IMR-90 (cell line): ENCODE results near the gene CCDC50. TPM values are rescaled to one million over a fixed set of nuclear protein-coding genes. Genes with fewer than 3 reads are reported as not detected.

Source experiments
- ATAC-seq: fragments of 200-7000 bp; cut with Tn5 transposase; 2 replicates; pipeline ENCODE4 v1.9.1; 2020; ENCODE audit warnings: low read depth, mild to moderate bottlenecking, moderate library complexity
- BruUV-seq: library from RNA; stranded (reverse); fragments of 400-500 nt; replicated peaks from 2 replicates; lab custom pipeline; 2021; lab: Mats Ljungman, UMichigan
- CTCF ChIA-PET: fragments of 300-600 bp; formaldehyde crosslinking; extraction: SDS; loops from one replicate; lab custom pipeline; 2021; ENCODE audit warnings: antibody characterized with exemption; lab: Yijun Ruan, JAX
- POLR2A ChIA-PET: fragments of 300-600 bp; sonication (Branson Sonifier 250); formaldehyde crosslinking; loops from one replicate; lab custom pipeline; 2022; ENCODE audit warnings: antibody characterized with exemption; ENCODE audit not compliant: unreplicated experiment; lab: Charles Lee
- DNase-seq: peaks from one replicate; pipeline ENCODE4 v3.0.0; 2013
- H2AFZ ChIP-seq: replicated peaks from 2 replicates; pipeline ENCODE3; 2013; ENCODE audit warnings: low read length, mild to moderate bottlenecking; ENCODE audit not compliant: poor library complexity
- H2AK5ac ChIP-seq: 2 replicates; pipeline ENCODE4 v1.6.1; 2013; ENCODE audit warnings: low read depth, low read length, inconsistent platforms
- H2AK9ac ChIP-seq: replicated peaks from 2 replicates; pipeline ENCODE3; 2013; ENCODE audit warnings: mild to moderate bottlenecking, low read depth, low read length, moderate library complexity; ENCODE audit not compliant: poor library complexity
- H2BK120ac ChIP-seq: 2 replicates; pipeline ENCODE4 v1.6.1; 2013; ENCODE audit warnings: low read depth, low read length, inconsistent platforms
- H2BK15ac ChIP-seq: 3 replicates; pipeline ENCODE4 v1.6.1; 2013; ENCODE audit warnings: low read depth, low read length, inconsistent platforms
- H2BK20ac ChIP-seq: 2 replicates; pipeline ENCODE4 v1.6.1; 2013; ENCODE audit warnings: low read depth, mild to moderate bottlenecking, inconsistent platforms, low read length, moderate library complexity
- H2BK5ac ChIP-seq: 2 replicates; pipeline ENCODE4 v1.6.1; 2013; ENCODE audit warnings: mild to moderate bottlenecking, low read depth, low read length, inconsistent platforms; ENCODE audit not compliant: poor library complexity, severe bottlenecking
- H3K14ac ChIP-seq: replicated peaks from 2 replicates; pipeline ENCODE4 v1.6.1; 2013; ENCODE audit warnings: low read depth, low read length, inconsistent platforms
- H3K18ac ChIP-seq: 2 replicates; pipeline ENCODE4 v1.6.1; 2013; ENCODE audit warnings: low read depth, low read length, control low read depth
- H3K23ac ChIP-seq: 2 replicates; pipeline ENCODE4 v1.6.1; 2013; ENCODE audit warnings: low read depth, low read length, inconsistent platforms
- H3K27ac ChIP-seq: 2 replicates; pipeline ENCODE4 v1.5.1; 2013; ENCODE audit warnings: mild to moderate bottlenecking, control low read depth, low read length; ENCODE audit not compliant: insufficient read depth
- H3K27me3 ChIP-seq: 2 replicates; pipeline ENCODE4 v1.6.1; 2013; ENCODE audit warnings: low read length; ENCODE audit not compliant: control insufficient read depth, insufficient read depth
- H3K36me3 ChIP-seq: 2 replicates; pipeline ENCODE4 v1.6.1; 2013; ENCODE audit warnings: low read length, mixed read lengths; ENCODE audit not compliant: control insufficient read depth, insufficient read depth
- H3K4ac ChIP-seq: 2 replicates; pipeline ENCODE4 v1.6.1; 2013; ENCODE audit warnings: low read depth, low read length, inconsistent platforms
- H3K4me1 ChIP-seq: 2 replicates; pipeline ENCODE4 v1.6.1; 2013; ENCODE audit warnings: low read length, mixed read lengths; ENCODE audit not compliant: control insufficient read depth, insufficient read depth
- H3K4me2 ChIP-seq: 2 replicates; pipeline ENCODE4 v1.6.1; 2013; ENCODE audit warnings: low read depth, mild to moderate bottlenecking, control low read depth, low read length, moderate library complexity
- H3K4me3 ChIP-seq: 2 replicates; pipeline ENCODE4 v1.5.1; 2013; ENCODE audit warnings: low read depth, mild to moderate bottlenecking, control low read depth, low read length, moderate library complexity; ENCODE audit not compliant: insufficient read depth
- H3K56ac ChIP-seq: 2 replicates; pipeline ENCODE4 v1.6.1; 2013; ENCODE audit warnings: low read length, inconsistent platforms; ENCODE audit not compliant: insufficient read depth; ENCODE audit errors: extremely low read depth
- H3K79me1 ChIP-seq, 2 experiments: 2 replicates each; pipeline ENCODE4 v1.6.1; 2013; ENCODE audit warnings: low read length in 2 of 2, inconsistent platforms in 1 of 2, low read depth in 1 of 2
- H3K9ac ChIP-seq: 2 replicates; pipeline ENCODE4 v1.6.1; 2013; ENCODE audit warnings: low read depth, low read length, control low read depth
- H3K9me1 ChIP-seq: 2 replicates; pipeline ENCODE4 v1.6.1; 2013; ENCODE audit warnings: low read length, inconsistent platforms; ENCODE audit not compliant: insufficient read depth
- H3K9me3 ChIP-seq: 2 replicates; pipeline ENCODE4 v1.6.1; 2013; ENCODE audit warnings: low read length; ENCODE audit not compliant: control insufficient read depth, insufficient read depth
- H4K20me1 ChIP-seq: 2 replicates; pipeline ENCODE4 v1.6.1; 2013; ENCODE audit warnings: low read length, inconsistent platforms; ENCODE audit not compliant: insufficient read depth
- H4K5ac ChIP-seq: 2 replicates; pipeline ENCODE4 v1.6.1; 2013; ENCODE audit warnings: mild to moderate bottlenecking, low read depth, low read length, control low read depth
- H4K8ac ChIP-seq, 2 experiments: 2 replicates each; pipeline ENCODE4 v1.6.1; 2013; ENCODE audit warnings: low read depth in 2 of 2, low read length in 2 of 2, control low read depth in 1 of 2, inconsistent platforms in 1 of 2
- H4K91ac ChIP-seq: 2 replicates; pipeline ENCODE4 v1.6.1; 2013; ENCODE audit warnings: low read depth, low read length, inconsistent platforms; ENCODE audit not compliant: insufficient read depth
- CEBPB ChIP-seq: IDR thresholded peaks from 2 replicates; pipeline ENCODE4 v1.6.1; 2012; ENCODE audit warnings: low read depth, low read length, improper control_type of control experiment
- CHD1 ChIP-seq: IDR thresholded peaks from 2 replicates; pipeline ENCODE4 v1.6.1; 2012; ENCODE audit warnings: low read depth, low read length, improper control_type of control experiment
- CTCF ChIP-seq: conservative IDR thresholded peaks from 2 replicates; pipeline ENCODE4 v1.5.1; 2012; ENCODE audit warnings: mild to moderate bottlenecking, low read depth, low read length, improper control_type of control experiment
- ELK1 ChIP-seq: fragments of 150-350 bp; IDR thresholded peaks from 2 replicates; pipeline ENCODE4 v1.6.1; 2016; ENCODE audit warnings: low read depth, mild to moderate bottlenecking, low read length, moderate library complexity, borderline replicate concordance
- MXI1 ChIP-seq: IDR thresholded peaks from 2 replicates; pipeline ENCODE4 v1.6.1; 2012; ENCODE audit warnings: low read depth, mild to moderate bottlenecking, low read length, moderate library complexity, borderline replicate concordance
- POLR2A ChIP-seq: IDR thresholded peaks from 2 replicates; pipeline ENCODE4 v1.6.1; 2012; ENCODE audit warnings: mild to moderate bottlenecking, low read depth, low read length
- WGBS, 2 experiments: methylation state at CpG; one replicate each; pipeline versions ENCODE4 v1.1.5 to v1.1.7; 2013; ENCODE audit warnings: missing lambda C conversion rate in 2 of 2; ENCODE audit not compliant: insufficient read length in 1 of 2; ENCODE audit errors: extremely low coverage in 2 of 2; 5-methylcytosine and 5-hydroxymethylcytosine counted together
- dilution Hi-C: fragments of 300-500 bp; cut with HindIII; formaldehyde crosslinking; loops from one replicate; pipeline ENCODE4 v1.14.3; 2018; ENCODE audit warnings: low sequenced_read_pairs; ENCODE audit not compliant: unreplicated experiment
- in situ Hi-C: fragments of 300-500 bp; cut with MboI; formaldehyde crosslinking; loops from 3 replicates; pipeline ENCODE4 v1.14.3; 2019; ENCODE audit warnings: low sequenced_read_pairs, inconsistent platforms, mixed read lengths
- intact Hi-C: fragments of 100-400 bp; cut with micrococcal nuclease; formaldehyde crosslinking; loops from 2 replicates; pipeline ENCODE4 v1.10.0; 2022
- polyA plus RNA-seq, 3 experiments: library from polyadenylated mRNA; depleted of rRNA; stranded (reverse); fragments of >200 nt; gene quantifications; 2 replicates each; pipeline ENCODE4 v1.2.3, GENCODE V29; 2012; ENCODE audit warnings: low replicate concordance in 1 of 3
- total RNA-seq: library from RNA; depleted of rRNA; stranded (reverse); fragments of >200 nt; gene quantifications from 2 replicates; pipeline ENCODE4 v1.2.3, GENCODE V29; 2012

Gene CCDC50
- total and polyA plus RNA-seq, 2 of the 4 experiments (the other 2 are of a cell fraction): 59.0 to 63.1 TPM

DNA sequence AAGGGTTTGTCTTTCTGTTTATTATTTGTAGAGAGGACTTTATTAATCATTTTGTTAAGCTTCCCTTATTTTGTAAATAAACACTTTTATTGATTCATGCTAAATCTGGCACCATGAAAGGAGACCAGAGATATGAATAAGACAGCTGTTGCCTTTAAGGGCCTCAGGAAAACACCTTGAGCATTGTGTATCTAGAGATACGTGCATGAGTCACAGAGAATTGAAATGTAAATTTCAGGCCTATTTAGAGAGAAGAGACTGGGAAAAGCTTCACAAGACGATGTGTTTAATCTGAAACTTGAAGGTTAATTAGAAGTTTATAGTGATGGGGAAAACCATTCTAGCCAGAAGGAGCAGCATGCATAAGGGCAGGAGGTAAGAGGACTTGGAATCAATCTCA, 29.7 kb downstream of the CCDC50 start:
- ChIA-PET POLR2A (no interaction called here), CTCF (interaction anchor here (0.8 kb wide), 1 partner anchor 15 kb away, joined by 3 read pairs; no protein-coding TSS in a partner anchor)
- dilution Hi-C loops (no loop called here), intact Hi-C loops (no loop called here), in situ Hi-C loops (no loop called here)
- no peak overlapping the region for H3K4ac ChIP-seq
- H3K9ac ChIP-seq: no peak overlapping the region
- peaks cover 34% of the 10 kb centered on the region for H3K36me3 ChIP-seq
- no peak overlapping the region for H4K91ac ChIP-seq
- no peak overlapping the region for H2BK15ac ChIP-seq
- H3K14ac ChIP-seq: 0 out of 2 replicates have a peak overlapping the region, but pooled peaks have one; percentile 50
- peak overlapping the region; percentile 77; the same call in 1 of the 2 replicates for H3K18ac ChIP-seq
- ATAC-seq (no peak), DNase-seq (no peak)
- 80% methylated on average over 1 of the region's 2 CpGs; no CpG with 5 or more reads in 1 of the 2 experiments for WGBS, 2 experiments
- no peak overlapping the region for H3K4me3 ChIP-seq
- peaks cover 14% of the 10 kb centered on the region for H3K9me1 ChIP-seq
- peaks cover 3% of the 10 kb centered on the region; the same call in 1 of the 2 replicates for H4K20me1 ChIP-seq
- H4K8ac ChIP-seq: no peak overlapping the region
- no peak overlapping the region for H3K27ac ChIP-seq
- no peak overlapping the region for H3K4me2 ChIP-seq
- H2AK5ac ChIP-seq: no peak overlapping the region
- peaks cover 49 to 66% of the 10 kb centered on the region in 2 experiments for H3K79me1 ChIP-seq
- TF ChIP-seq CHD1: no peak
- no peak for TF ChIP-seq POLR2A
- no peak for TF ChIP-seq CTCF
- no peak for TF ChIP-seq MXI1
- TF ChIP-seq ELK1: no peak
- no peak for TF ChIP-seq CEBPB
- no peak overlapping the region for H3K23ac ChIP-seq
- H3K27me3 ChIP-seq: no peaks in the 10 kb centered on the region
- H4K5ac ChIP-seq: no peak overlapping the region; the same call in 1 of the 2 replicates
- no peak overlapping the region for H2BK20ac ChIP-seq
- H2BK5ac ChIP-seq: no peak overlapping the region
- H2BK120ac ChIP-seq: no peak overlapping the region
- H2AK9ac ChIP-seq: no peak overlapping the region
- H3K4me1 ChIP-seq: peaks cover 13% of the 10 kb centered on the region
- no TSS peak for BruUV-seq
- no peak overlapping the region for H2AFZ ChIP-seq
- no peak overlapping the region for H3K56ac ChIP-seq
- no peaks in the 10 kb centered on the region for H3K9me3 ChIP-seq
